Measurements from ENCODE around the gene C1orf174. TPM values are rescaled to one million over a fixed set of nuclear protein-coding genes. Genes with fewer than 3 reads are reported as not detected.
A peak's percentile ranks its signal among the peaks of the same experiment; 100 is the strongest.

The C1orf174 gene
- polyA plus RNA-seq, 3 donors = 19.1 to 46.0 (median 21.3) TPM

DNA sequence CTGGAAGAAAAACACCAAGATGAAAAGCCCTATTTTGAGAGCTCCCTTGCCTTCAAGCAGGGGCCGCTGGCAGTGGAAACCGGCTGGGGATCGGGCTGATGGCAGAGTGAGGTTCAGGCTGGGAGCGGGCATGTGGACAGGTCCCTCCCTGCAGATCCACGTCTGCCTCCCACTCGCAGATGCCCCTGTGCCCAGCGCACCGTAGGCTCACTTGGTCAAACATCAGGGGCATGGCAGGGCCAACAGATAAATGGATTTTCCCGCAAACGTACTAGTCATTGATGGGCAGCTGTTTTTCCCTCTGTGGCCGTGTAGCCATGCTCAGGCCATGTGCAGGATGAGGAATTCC, 6.6 kb upstream of the C1orf174 start:
- no peak overlapping the region for H3K27ac Mint-ChIP-seq
- peaks cover 24 to 32% (median 25%) of the 10 kb centered on the region in 3 donors for H3K27me3 Mint-ChIP-seq (ENCODE audit: low read depth in 3 of 3)
- Histone ChIP-seq H3K9me3 (replicated peaks in 1 of 2; ENCODE audit: control insufficient read depth in 1 of 2, insufficient read depth in 1 of 2, low read length in 2 of 2) (no peaks in the 10 kb centered on the region), H3K4me1 (ENCODE audit: control insufficient read depth in 1 of 2, insufficient read depth in 2 of 2, low read length in 2 of 2) (peaks cover 12 to 14% of the 10 kb centered on the region in 2 donors), H3K27me3 (ENCODE audit: control insufficient read depth in 2 of 2, insufficient read depth in 2 of 2, low read length in 2 of 2) (peaks cover 0 to 11% of the 10 kb centered on the region in 2 donors), H3K9ac (ENCODE audit: insufficient read depth, low read length, poor library complexity, severe bottlenecking) (peak overlapping the region; percentile 8), H3K36me3 (replicated peaks in 1 of 2; ENCODE audit: control insufficient read depth in 1 of 2, insufficient read depth in 2 of 2, low read length in 2 of 2) (no peaks in the 10 kb centered on the region), H3K4me2 (replicated peaks; ENCODE audit: extremely low read depth, low read length, poor library complexity, severe bottlenecking) (no peak overlapping the region), H3K79me2 (ENCODE audit: insufficient read depth, low read length) (no peaks in the 10 kb centered on the region), H2AFZ (ENCODE audit: insufficient read depth, low read depth, low read length, poor library complexity, severe bottlenecking) (no peak overlapping the region), H4K20me1 (ENCODE audit: insufficient read depth, low read length) (no peaks in the 10 kb centered on the region), H3K4me3 (replicated peaks in 1 of 3; ENCODE audit: low read depth in 2 of 3, low read length in 3 of 3) (no peak overlapping the region), H3K27ac (ENCODE audit: low read depth in 1 of 2, low read length in 2 of 2) (no peak overlapping the region)
- intact Hi-C loops (cut with micrococcal nuclease) = loop anchor here in 1 of 2 donors (10.0 kb wide), 2 partner anchors 132 to 282 kb away; partner anchors contain the start of genes SMIM1 and TPRG1L
- H3K4me3 Mint-ChIP-seq = no peak overlapping the region
- H3K36me3 Mint-ChIP-seq = peaks cover 5% of the 10 kb centered on the region in 2 donors
- peaks cover 27% of the 10 kb centered on the region for H3K4me1 Mint-ChIP-seq
- DNase-seq = no peak
- 93% methylated on average over 10 of the region's 11 CpGs for WGBS (ENCODE audit: insufficient coverage)
- peaks cover 0 to 2% (median 0%) of the 10 kb centered on the region in 7 donors for H3K9me3 Mint-ChIP-seq
- TF ChIP-seq, protein P1, sequence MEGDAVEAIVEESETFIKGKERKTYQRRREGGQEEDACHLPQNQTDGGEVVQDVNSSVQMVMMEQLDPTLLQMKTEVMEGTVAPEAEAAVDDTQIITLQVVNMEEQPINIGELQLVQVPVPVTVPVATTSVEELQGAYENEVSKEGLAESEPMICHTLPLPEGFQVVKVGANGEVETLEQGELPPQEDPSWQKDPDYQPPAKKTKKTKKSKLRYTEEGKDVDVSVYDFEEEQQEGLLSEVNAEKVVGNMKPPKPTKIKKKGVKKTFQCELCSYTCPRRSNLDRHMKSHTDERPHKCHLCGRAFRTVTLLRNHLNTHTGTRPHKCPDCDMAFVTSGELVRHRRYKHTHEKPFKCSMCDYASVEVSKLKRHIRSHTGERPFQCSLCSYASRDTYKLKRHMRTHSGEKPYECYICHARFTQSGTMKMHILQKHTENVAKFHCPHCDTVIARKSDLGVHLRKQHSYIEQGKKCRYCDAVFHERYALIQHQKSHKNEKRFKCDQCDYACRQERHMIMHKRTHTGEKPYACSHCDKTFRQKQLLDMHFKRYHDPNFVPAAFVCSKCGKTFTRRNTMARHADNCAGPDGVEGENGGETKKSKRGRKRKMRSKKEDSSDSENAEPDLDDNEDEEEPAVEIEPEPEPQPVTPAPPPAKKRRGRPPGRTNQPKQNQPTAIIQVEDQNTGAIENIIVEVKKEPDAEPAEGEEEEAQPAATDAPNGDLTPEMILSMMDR (IDR thresholded peaks at IDR 0.05) = no peak

DNA sequence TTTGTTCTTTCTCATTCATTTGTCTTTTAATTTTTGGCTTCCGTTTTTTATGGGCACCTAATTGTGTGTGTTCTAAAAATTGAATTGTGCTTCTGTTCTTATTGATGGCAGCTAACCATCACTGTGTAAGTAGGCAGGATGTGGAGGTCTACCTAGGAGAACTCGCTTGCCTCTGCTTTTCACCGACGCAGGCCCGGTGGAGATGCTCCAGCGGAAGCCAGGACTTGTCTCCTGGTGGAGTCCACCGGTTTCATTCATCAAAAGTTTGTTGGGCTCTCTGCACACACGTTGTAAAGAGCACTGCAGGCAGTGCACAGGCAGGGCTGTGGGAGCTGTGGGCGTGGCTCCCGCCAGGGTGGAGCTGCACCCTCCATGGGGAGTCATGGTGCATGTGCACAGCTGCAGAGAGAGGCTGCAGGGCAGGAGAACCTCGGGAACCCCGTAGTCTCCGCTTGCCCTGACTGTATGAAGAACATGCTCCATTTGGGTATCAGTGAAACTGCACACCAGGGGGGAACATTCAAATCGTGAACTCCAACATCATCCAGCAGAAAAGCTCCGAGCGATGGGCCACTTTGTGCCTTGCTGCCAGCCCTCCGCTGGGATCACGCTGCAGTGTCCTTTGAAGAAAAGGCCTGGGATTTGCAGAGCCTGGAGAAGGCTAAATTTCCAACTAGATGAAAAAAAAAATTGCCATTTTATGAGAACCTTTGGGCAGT, 6.0 kb upstream of the C1orf174 start:
- peaks cover 12 to 19% of the 10 kb centered on the region in 2 donors for H3K4me1 ChIP-seq (ENCODE audit: control insufficient read depth in 1 of 2, insufficient read depth in 2 of 2, low read length in 2 of 2)
- H3K27me3 ChIP-seq (ENCODE audit: control insufficient read depth in 2 of 2, insufficient read depth in 2 of 2, low read length in 2 of 2) = peaks cover 0 to 6% of the 10 kb centered on the region in 2 donors
- no peak overlapping the region for H3K27ac ChIP-seq (ENCODE audit: low read depth in 1 of 2, low read length in 2 of 2)
- 83% methylated on average over 18 of the region's 18 CpGs for WGBS (ENCODE audit: insufficient coverage)
- H3K9me3 ChIP-seq (replicated peaks in 1 of 2; ENCODE audit: control insufficient read depth in 1 of 2, insufficient read depth in 1 of 2, low read length in 2 of 2) = no peaks in the 10 kb centered on the region
- Mint-ChIP-seq H3K4me3 (no peak overlapping the region), H3K27ac (peak overlapping the region in 1 of 7 donors; percentile 26), H3K4me1 (peaks cover 30% of the 10 kb centered on the region), H3K36me3 (peaks cover 5% of the 10 kb centered on the region in 2 donors), H3K27me3 (ENCODE audit: low read depth in 3 of 3) (peaks cover 19 to 27% (median 19%) of the 10 kb centered on the region in 3 donors), H3K9me3 (peaks cover 0 to 2% (median 0%) of the 10 kb centered on the region in 7 donors)
- TF ChIP-seq, protein P1 (IDR thresholded peaks at IDR 0.05) = no peak
- DNase-seq = no peak
- no peak overlapping the region for H3K9ac ChIP-seq (ENCODE audit: insufficient read depth, low read length, poor library complexity, severe bottlenecking)
- H3K36me3 ChIP-seq (replicated peaks in 1 of 2; ENCODE audit: control insufficient read depth in 1 of 2, insufficient read depth in 2 of 2, low read length in 2 of 2) = no peaks in the 10 kb centered on the region
- no peaks in the 10 kb centered on the region for H4K20me1 ChIP-seq (ENCODE audit: insufficient read depth, low read length)
- no peak overlapping the region for H3K4me2 ChIP-seq (replicated peaks; ENCODE audit: extremely low read depth, low read length, poor library complexity, severe bottlenecking)
- intact Hi-C loops (cut with micrococcal nuclease) = loop anchor here in 1 of 2 donors (10.0 kb wide), 2 partner anchors 131 to 281 kb away; partner anchors contain the start of genes SMIM1 and TPRG1L
- no peaks in the 10 kb centered on the region for H3K79me2 ChIP-seq (ENCODE audit: insufficient read depth, low read length)
- H2AFZ ChIP-seq (ENCODE audit: insufficient read depth, low read depth, low read length, poor library complexity, severe bottlenecking) = no peak overlapping the region
- H3K4me3 ChIP-seq (replicated peaks in 1 of 3; ENCODE audit: low read depth in 2 of 3, low read length in 3 of 3) = no peak overlapping the region
